A673 (cell line): ENCODE data around the gene TANC1. TPM values are rescaled to one million over a fixed set of nuclear protein-coding genes. Genes with fewer than 3 reads are reported as not detected.

Source experiments
- BruUV-seq: library from RNA; stranded (reverse); fragments of 400-500 nt; replicated peaks from 2 replicates; lab custom pipeline; 2021; lab: Mats Ljungman, UMichigan
- CTCF ChIA-PET: fragments of 300-600 bp; sonication (Branson Sonifier 250); formaldehyde crosslinking; loops from one replicate; lab custom pipeline; 2022; ENCODE audit warnings: antibody characterized with exemption; lab: Charles Lee
- POLR2A ChIA-PET: fragments of 300-600 bp; sonication (Branson Sonifier 250); formaldehyde crosslinking; loops from one replicate; lab custom pipeline; 2022; ENCODE audit warnings: antibody characterized with exemption; ENCODE audit not compliant: low non-redundant PET; lab: Charles Lee
- DNase-seq: peaks from one replicate; pipeline ENCODE4 v3.0.0-alpha.2; 2015; ENCODE audit warnings: low spot score
- H3K27ac ChIP-seq: fragments of 200-600 bp; sonication (generic); 2 replicates; pipeline ENCODE4 v1.5.1; 2016; ENCODE audit warnings: mixed run types, low read depth, mild to moderate bottlenecking, mixed read lengths, antibody characterized with exemption, low read length; ENCODE audit not compliant: poor library complexity, severe bottlenecking
- H3K27me3 ChIP-seq: fragments of 200-600 bp; sonication (generic); replicated peaks from 2 replicates; pipeline ENCODE4 v1.6.1; 2017; ENCODE audit warnings: mixed run types, low read depth, mild to moderate bottlenecking, mixed read lengths, antibody characterized with exemption, low read length; ENCODE audit not compliant: insufficient read depth, poor library complexity
- H3K36me3 ChIP-seq: fragments of 200-600 bp; sonication (generic); 2 replicates; pipeline ENCODE4 v1.6.1; 2016; ENCODE audit warnings: mixed run types, mild to moderate bottlenecking, mixed read lengths, antibody characterized with exemption, low read length; ENCODE audit not compliant: insufficient read depth, poor library complexity, severe bottlenecking
- H3K4me1 ChIP-seq: fragments of 200-600 bp; sonication (generic); 2 replicates; pipeline ENCODE4 v1.6.1; 2017; ENCODE audit warnings: mixed run types, mild to moderate bottlenecking, mixed read lengths, antibody characterized with exemption, low read length; ENCODE audit not compliant: insufficient read depth, poor library complexity, severe bottlenecking
- H3K4me3 ChIP-seq: fragments of 200-600 bp; sonication (generic); 2 replicates; pipeline ENCODE4 v1.5.1; 2016; ENCODE audit warnings: low read depth, mixed run types, mild to moderate bottlenecking, mixed read lengths, low read length; ENCODE audit not compliant: poor library complexity, severe bottlenecking
- H3K9me3 ChIP-seq: fragments of 200-600 bp; sonication (generic); 2 replicates; pipeline ENCODE4 v1.6.1; 2016; ENCODE audit warnings: mixed run types, low read depth, mild to moderate bottlenecking, mixed read lengths, antibody characterized with exemption, low read length; ENCODE audit not compliant: poor library complexity, severe bottlenecking
- CTCF ChIP-seq: fragments of 300-800, 200-600 bp; sonication (generic); conservative IDR thresholded peaks from 2 replicates; pipeline ENCODE4 v1.5.1; 2017; ENCODE audit warnings: low read depth, mild to moderate bottlenecking, antibody characterized with exemption, low read length, moderate library complexity, mixed read lengths
- EZH2 ChIP-seq: fragments of 200-600 bp; sonication (generic); IDR thresholded peaks from 2 replicates; pipeline ENCODE4 v1.6.1; 2017; ENCODE audit warnings: borderline replicate concordance, low read depth, mild to moderate bottlenecking, mixed read lengths, antibody characterized with exemption, low read length; ENCODE audit not compliant: poor library complexity, severe bottlenecking
- intact Hi-C: fragments of 100-400 bp; cut with micrococcal nuclease; formaldehyde crosslinking; loops from one replicate; pipeline ENCODE4 v1.10.0; 2022; ENCODE audit not compliant: unreplicated experiment
- total RNA-seq: library from RNA; stranded (reverse); gene quantifications from 2 replicates; pipeline ENCODE4 v1.2.3, GENCODE V29; 2021

The TANC1 gene
- total RNA-seq, 1 experiment from 2014 or later, result 9.0 TPM

- Histone ChIP-seq H3K9me3 (no peaks in the 10 kb centered on the region), H3K36me3 (no peaks in the 10 kb centered on the region), H3K4me3 (no peak overlapping the region), H3K27ac (no peak overlapping the region), H3K27me3 (no peaks in the 10 kb centered on the region), H3K4me1 (no peaks in the 10 kb centered on the region)
- intact Hi-C loops, result no loop called here
- CTCF ChIA-PET, result no interaction called here
- DNase-seq, result no peak
- BruUV-seq, result no TSS peak
- POLR2A ChIA-PET, result no interaction called here
- no peak for TF ChIP-seq EZH2
Measured at GRCh38 chr2:159108181-159108893, 139.9 kb downstream of the TANC1 start.

- H3K27ac ChIP-seq, result no peak overlapping the region
- no peak for DNase-seq
- BruUV-seq, result no TSS peak
- no peaks in the 10 kb centered on the region for H3K4me1 ChIP-seq
- intact Hi-C loops, result no loop called here
- CTCF ChIA-PET, result no interaction called here
- H3K4me3 ChIP-seq, result no peak overlapping the region
- TF ChIP-seq CTCF (no peak), EZH2 (no peak)
- no peaks in the 10 kb centered on the region for H3K36me3 ChIP-seq
- POLR2A ChIA-PET, result no interaction called here
- H3K9me3 ChIP-seq, result no peaks in the 10 kb centered on the region
- H3K27me3 ChIP-seq, result no peaks in the 10 kb centered on the region
Measured at GRCh38 chr2:159109517-159109916, 141.1 kb downstream of the TANC1 start.

GRCh38 chr2:159110784-159111183 is 142.3 kb downstream of the TANC1 start:
- CTCF ChIA-PET, result no interaction called here
- no peak overlapping the region for H3K4me3 ChIP-seq
- no peak overlapping the region for H3K27ac ChIP-seq
- TF ChIP-seq EZH2, result no peak
- TF ChIP-seq CTCF, result no peak
- H3K9me3 ChIP-seq, result no peaks in the 10 kb centered on the region
- no TSS peak for BruUV-seq
- intact Hi-C loops, result no loop called here
- POLR2A ChIA-PET, result no interaction called here
- no peaks in the 10 kb centered on the region for H3K27me3 ChIP-seq
- H3K4me1 ChIP-seq, result no peaks in the 10 kb centered on the region
- no peaks in the 10 kb centered on the region for H3K36me3 ChIP-seq
- DNase-seq, result no peak
